OCI-LY1 (cell line): ENCODE data around the gene GRK5.
A peak's percentile ranks its signal among the peaks of the same experiment; 100 is the strongest.

Source experiments
- H2AFZ ChIP-seq: fragments of 200-600 bp; sonication (generic), shearing (Covaris generic); 2 replicates; pipeline ENCODE4 v1.6.0; 2014; ENCODE audit warnings: antibody characterized with exemption, mild to moderate bottlenecking, low read length
- H3F3A ChIP-seq: fragments of 200-600 bp; sonication (generic), shearing (Covaris generic); 2 replicates; pipeline ENCODE4 v1.6.0; 2014; ENCODE audit warnings: mild to moderate bottlenecking, antibody characterized with exemption, low read length, moderate library complexity; ENCODE audit not compliant: insufficient read depth
- H3K27ac ChIP-seq: fragments of 200-600 bp; sonication (generic); 2 replicates; pipeline ENCODE4 v1.5.1; 2014; ENCODE audit warnings: low read length, mixed run types, mild to moderate bottlenecking, low read depth; ENCODE audit not compliant: poor library complexity, severe bottlenecking
- H3K27me3 ChIP-seq: fragments of 200-600 bp; sonication (generic); 2 replicates; pipeline ENCODE4 v1.6.0; 2014; ENCODE audit warnings: antibody characterized with exemption, mild to moderate bottlenecking, low read length, moderate library complexity; ENCODE audit not compliant: insufficient read depth
- H3K36me3 ChIP-seq: fragments of 200-600 bp; sonication (generic); 2 replicates; pipeline ENCODE4 v1.6.1; 2014; ENCODE audit warnings: mild to moderate bottlenecking, antibody characterized with exemption, low read length, moderate library complexity, mixed read lengths; ENCODE audit not compliant: insufficient read depth
- H3K4me1 ChIP-seq: fragments of 200-600 bp; sonication (generic); 2 replicates; pipeline ENCODE4 v1.5.1; 2014; ENCODE audit warnings: mild to moderate bottlenecking, low read length, moderate library complexity; ENCODE audit not compliant: insufficient read depth, severe bottlenecking
- H3K4me2 ChIP-seq: fragments of 200-600 bp; sonication (generic), shearing (Covaris generic); 2 replicates; pipeline ENCODE4 v1.6.1; 2014; ENCODE audit warnings: low read length
- H3K4me3 ChIP-seq: fragments of 200-600 bp; sonication (generic); 2 replicates; pipeline ENCODE4 v1.5.1; 2014; ENCODE audit warnings: low read length, low read depth, mild to moderate bottlenecking, mixed read lengths; ENCODE audit not compliant: poor library complexity, severe bottlenecking
- H3K79me2 ChIP-seq: fragments of 200-600 bp; shearing (Covaris generic); 2 replicates; pipeline ENCODE4 v1.6.1; 2016; ENCODE audit warnings: mixed run types, low read length, mixed read lengths; ENCODE audit not compliant: insufficient read depth
- H3K9ac ChIP-seq: fragments of 200-600 bp; sonication (generic), shearing (Covaris generic); 2 replicates; pipeline ENCODE4 v1.6.1; 2014; ENCODE audit warnings: mild to moderate bottlenecking, low read length, mixed read lengths
- H3K9me2 ChIP-seq: fragments of 200-600 bp; sonication (generic), shearing (Covaris generic); 2 replicates; pipeline ENCODE4 v1.6.1; 2014; ENCODE audit warnings: low read depth, mild to moderate bottlenecking, low read length, mixed read lengths
- H3K9me3 ChIP-seq: fragments of 200-600 bp; shearing (Covaris generic); 2 replicates; pipeline ENCODE4 v1.6.1; 2014; ENCODE audit warnings: low read length, mixed read lengths
- H4K20me1 ChIP-seq: fragments of 200-600 bp; sonication (generic), shearing (Covaris generic); 2 replicates; pipeline ENCODE4 v1.6.0; 2016; ENCODE audit warnings: mild to moderate bottlenecking, low read length; ENCODE audit not compliant: insufficient read depth
- EZH2 ChIP-seq: fragments of 200-600 bp; sonication (generic), shearing (Covaris generic); IDR thresholded peaks from 2 replicates; pipeline ENCODE4 v1.8.0; 2017; ENCODE audit warnings: borderline replicate concordance, mixed run types, mild to moderate bottlenecking, antibody characterized with exemption, low read length, moderate library complexity, mixed read lengths
- TF ChIP-seq, protein P1 (sequence below): fragments of 200-600 bp; sonication (generic), shearing (Covaris generic); IDR thresholded peaks from 2 replicates; pipeline ENCODE4 v1.5.1; 2017; ENCODE audit warnings: mild to moderate bottlenecking, antibody characterized with exemption, low read length, moderate library complexity, mixed read lengths

GRK5 gene

DNA sequence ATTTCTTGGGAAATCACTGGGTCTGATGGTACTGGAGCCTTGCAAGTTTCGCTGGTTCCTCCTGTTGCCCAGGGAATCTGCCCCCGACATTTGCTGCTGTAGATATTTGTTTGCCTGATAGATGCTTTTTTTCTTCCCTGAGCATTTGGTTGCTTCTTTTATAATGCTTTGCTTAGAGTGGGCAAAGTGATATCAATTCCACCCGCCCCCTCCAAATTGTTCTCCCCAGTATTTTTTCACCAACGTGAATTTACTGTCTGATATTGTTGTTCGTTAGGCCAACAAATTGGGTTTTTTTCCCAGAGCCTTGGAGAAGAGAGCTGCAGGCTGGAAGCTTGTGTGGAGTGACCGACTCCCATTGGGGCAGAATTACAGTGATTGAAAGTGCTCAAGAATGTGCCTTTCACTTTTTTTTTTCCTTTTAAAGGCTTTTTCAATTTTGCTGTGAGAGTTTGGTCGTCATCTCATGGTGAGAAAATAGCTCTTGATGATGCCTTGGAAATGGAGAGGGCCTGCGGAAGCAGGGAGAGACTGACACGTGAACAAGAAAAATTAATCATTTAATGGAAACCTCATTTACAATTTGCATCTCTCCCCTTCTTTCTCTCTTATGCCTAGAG, 2.5 kb downstream of the GRK5 start:
- no peaks in the 10 kb centered on the region for H3K36me3 ChIP-seq
- peaks cover 29% of the 10 kb centered on the region for H3K4me1 ChIP-seq
- 0 out of 2 replicates have a peak overlapping the region, but pooled peaks have one; percentile 91 for H3K4me2 ChIP-seq
- H3K9me2 ChIP-seq: no peaks in the 10 kb centered on the region
- H3F3A ChIP-seq: no peaks in the 10 kb centered on the region
- no peaks in the 10 kb centered on the region for H3K9me3 ChIP-seq
- H3K9ac ChIP-seq: no peak overlapping the region
- H4K20me1 ChIP-seq: no peaks in the 10 kb centered on the region
- H2AFZ ChIP-seq: no peak overlapping the region
- no peak overlapping the region for H3K4me3 ChIP-seq
- peaks cover 9% of the 10 kb centered on the region; the same call in 1 of the 2 replicates for H3K27me3 ChIP-seq
- no peak for TF ChIP-seq EZH2
- TF ChIP-seq, protein P1, sequence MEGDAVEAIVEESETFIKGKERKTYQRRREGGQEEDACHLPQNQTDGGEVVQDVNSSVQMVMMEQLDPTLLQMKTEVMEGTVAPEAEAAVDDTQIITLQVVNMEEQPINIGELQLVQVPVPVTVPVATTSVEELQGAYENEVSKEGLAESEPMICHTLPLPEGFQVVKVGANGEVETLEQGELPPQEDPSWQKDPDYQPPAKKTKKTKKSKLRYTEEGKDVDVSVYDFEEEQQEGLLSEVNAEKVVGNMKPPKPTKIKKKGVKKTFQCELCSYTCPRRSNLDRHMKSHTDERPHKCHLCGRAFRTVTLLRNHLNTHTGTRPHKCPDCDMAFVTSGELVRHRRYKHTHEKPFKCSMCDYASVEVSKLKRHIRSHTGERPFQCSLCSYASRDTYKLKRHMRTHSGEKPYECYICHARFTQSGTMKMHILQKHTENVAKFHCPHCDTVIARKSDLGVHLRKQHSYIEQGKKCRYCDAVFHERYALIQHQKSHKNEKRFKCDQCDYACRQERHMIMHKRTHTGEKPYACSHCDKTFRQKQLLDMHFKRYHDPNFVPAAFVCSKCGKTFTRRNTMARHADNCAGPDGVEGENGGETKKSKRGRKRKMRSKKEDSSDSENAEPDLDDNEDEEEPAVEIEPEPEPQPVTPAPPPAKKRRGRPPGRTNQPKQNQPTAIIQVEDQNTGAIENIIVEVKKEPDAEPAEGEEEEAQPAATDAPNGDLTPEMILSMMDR: no peak
- H3K79me2 ChIP-seq: no peaks in the 10 kb centered on the region
- no peak overlapping the region for H3K27ac ChIP-seq

DNA sequence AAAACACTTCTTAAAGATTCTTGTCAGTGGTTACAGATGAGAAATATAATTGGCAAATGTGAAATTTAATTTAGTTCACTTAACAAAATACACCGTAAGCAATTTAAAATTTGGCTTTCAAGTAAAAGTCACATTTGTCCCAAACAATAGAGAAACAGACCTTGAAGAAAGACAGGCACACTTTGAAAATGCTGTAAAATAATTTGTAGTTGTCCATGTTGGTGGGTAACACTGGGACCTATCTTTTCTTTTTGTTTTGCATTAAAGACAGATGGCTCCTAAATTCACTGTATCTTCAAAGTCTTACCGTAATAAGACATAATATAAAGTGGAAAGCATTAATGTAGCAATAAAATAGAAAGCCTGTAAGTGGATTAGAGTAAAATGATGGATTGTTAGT, 3.3 kb downstream of the GRK5 start:
- Histone ChIP-seq H3K4me1 (peaks cover 29% of the 10 kb centered on the region), H3K9ac (no peak overlapping the region), H3K36me3 (no peaks in the 10 kb centered on the region), H3K4me3 (no peak overlapping the region), H3K27ac (no peak overlapping the region), H2AFZ (no peak overlapping the region), H3K9me2 (no peaks in the 10 kb centered on the region), H3F3A (no peaks in the 10 kb centered on the region), H3K9me3 (no peaks in the 10 kb centered on the region), H3K79me2 (no peaks in the 10 kb centered on the region), H3K4me2 (no peak overlapping the region), H3K27me3 (peaks cover 9% of the 10 kb centered on the region; the same call in 1 of the 2 replicates), H4K20me1 (no peaks in the 10 kb centered on the region)
- TF ChIP-seq EZH2: no peak
- TF ChIP-seq, protein P1: no peak

DNA sequence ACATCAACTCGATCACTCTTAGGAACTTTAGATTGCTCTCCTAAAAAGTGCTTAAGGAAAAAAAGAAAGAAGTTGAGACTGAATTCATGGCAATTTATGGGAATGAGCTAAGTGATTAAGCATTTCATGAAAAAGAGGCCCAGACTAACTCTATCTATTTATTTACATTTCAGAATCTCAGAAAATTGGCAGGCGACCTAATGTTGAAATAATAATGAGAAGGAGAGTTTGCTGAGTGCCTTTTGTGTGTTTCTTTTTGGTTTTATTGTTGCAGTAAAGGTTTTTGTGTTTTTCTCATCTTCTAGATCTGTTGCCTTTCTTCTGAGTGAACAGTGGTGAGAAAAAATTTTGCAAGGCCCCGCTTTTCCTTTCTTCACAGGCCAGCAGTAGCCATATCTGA, 3.8 kb downstream of the GRK5 start:
- no peaks in the 10 kb centered on the region for H4K20me1 ChIP-seq
- no peak overlapping the region for H3K4me2 ChIP-seq
- H3K9ac ChIP-seq: no peak overlapping the region
- H3K4me3 ChIP-seq: no peak overlapping the region
- no peak overlapping the region for H3K27ac ChIP-seq
- H3F3A ChIP-seq: no peaks in the 10 kb centered on the region
- no peak overlapping the region for H2AFZ ChIP-seq
- H3K4me1 ChIP-seq: peaks cover 25% of the 10 kb centered on the region
- H3K36me3 ChIP-seq: no peaks in the 10 kb centered on the region
- peaks cover 9% of the 10 kb centered on the region; the same call in 1 of the 2 replicates for H3K27me3 ChIP-seq
- no peaks in the 10 kb centered on the region for H3K9me3 ChIP-seq
- H3K79me2 ChIP-seq: no peaks in the 10 kb centered on the region
- no peak for TF ChIP-seq EZH2
- TF ChIP-seq, protein P1: no peak
- no peaks in the 10 kb centered on the region for H3K9me2 ChIP-seq
